ENCODE measurements around the gene CENPO. TPM values are rescaled to one million over a fixed set of nuclear protein-coding genes. Genes with fewer than 3 reads are reported as not detected.
"Not testable (repeated sequence)": the region's sequence is repeated elsewhere in the genome, so short reads cannot be mapped to it uniquely, and the experiment has no call there.

The CENPO gene
- polyA plus RNA-seq, 3 donors = 0.99 to 3.1 (median 2.5) TPM

GRCh38 chr2:24783641-24784040, 9.6 kb upstream of the CENPO start:
- WGBS, 3 donors = 87 to 89% (median 88%) methylated on average over 3 of the region's 3 CpGs
- H3K27ac ChIP-seq (ENCODE audit: low read depth, low read length) = no peak overlapping the region

DNA sequence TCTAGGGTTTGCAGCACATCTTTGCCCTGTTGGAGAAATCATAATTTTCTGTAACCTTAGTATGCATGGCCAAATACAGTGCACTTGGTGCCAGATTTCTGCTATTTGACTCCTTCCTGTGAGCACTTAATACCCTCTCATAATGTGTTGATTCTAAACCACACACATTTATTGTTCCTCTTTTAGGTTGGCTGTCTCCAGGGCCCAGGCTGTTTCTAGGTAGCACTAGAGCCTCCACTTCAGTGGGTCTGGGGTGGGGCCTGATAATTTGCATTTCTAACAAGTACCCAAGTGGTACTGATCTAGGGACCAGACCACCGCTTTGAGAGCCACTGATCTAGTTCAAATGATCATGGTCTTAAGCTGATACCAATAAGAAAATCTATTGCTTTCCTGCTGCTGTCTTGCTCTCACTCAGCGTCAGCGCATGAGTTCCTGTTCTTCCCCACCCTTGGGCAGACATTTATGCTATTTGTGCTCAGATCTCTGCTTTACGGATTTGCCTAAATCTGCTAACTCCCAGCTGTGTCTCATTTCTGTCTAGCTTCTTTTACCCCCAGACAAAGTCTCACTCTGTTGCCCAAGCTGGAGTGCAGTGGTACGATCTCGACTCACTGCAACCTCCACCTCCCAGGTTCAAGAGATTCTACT, 7.4 kb upstream of the CENPO start:
- H3K27ac ChIP-seq (ENCODE audit: low read depth, low read length) = no peak overlapping the region

GRCh38 chr2:24787532-24787931, 5.7 kb upstream of the CENPO start:
- no peak overlapping the region for H3K27ac ChIP-seq (ENCODE audit: low read depth, low read length)
- WGBS, 3 donors = 64 to 75% (median 70%) methylated on average over 2 of the region's 2 CpGs

More for the DNA sequence above, 7.4 kb upstream of the CENPO start:
- WGBS, 3 donors = 76 to 85% (median 81%) methylated on average over 6 of the region's 6 CpGs

DNA sequence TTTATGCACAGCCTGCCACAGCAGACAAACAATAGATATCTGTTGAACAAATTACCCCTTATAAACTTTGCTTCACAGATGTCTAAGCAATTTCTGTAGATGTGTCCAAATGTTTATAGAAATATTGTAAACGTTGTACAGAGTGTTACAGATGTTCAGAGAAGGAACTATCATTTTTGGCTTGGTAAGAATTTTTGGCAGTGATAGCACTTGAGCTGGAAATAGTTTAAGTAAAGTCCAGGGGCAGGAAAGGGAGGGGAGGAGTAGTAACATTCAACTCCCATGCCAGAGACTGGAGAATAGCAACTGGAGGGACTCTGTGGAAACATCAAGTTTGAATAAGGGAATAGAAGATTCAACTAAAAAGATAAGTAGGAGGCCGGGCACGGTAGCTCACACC, 4.4 kb upstream of the CENPO start:
- 66 to 75% (median 71%) methylated on average over 3 of the region's 3 CpGs for WGBS, 3 donors

GRCh38 chr2:24791452-24791851, 1.8 kb upstream of the CENPO start:
- 94 to 95% (median 95%) methylated on average over 5 of the region's 5 CpGs for WGBS, 3 donors

More for the DNA sequence above, 4.4 kb upstream of the CENPO start:
- no peak overlapping the region for H3K27ac ChIP-seq (ENCODE audit: low read depth, low read length)

GRCh38 chr2:24792542-24792873, 717 bp upstream of the CENPO start:
- WGBS, 3 donors = 2 to 4% (median 3%) methylated on average over 6 of the region's 6 CpGs
- H3K27ac ChIP-seq (ENCODE audit: low read depth, low read length) = no peak overlapping the region

More at GRCh38 chr2:24791452-24791851, 1.8 kb upstream of the CENPO start:
- H3K27ac ChIP-seq (ENCODE audit: low read depth, low read length) = no peak overlapping the region

- WGBS, 3 donors = 5 to 6% (median 6%) methylated on average over 14 of the region's 14 CpGs
- H3K27ac ChIP-seq (ENCODE audit: low read depth, low read length) = no peak overlapping the region
Observed at GRCh38 chr2:24793761-24794435, 673 bp downstream of the CENPO start.

DNA sequence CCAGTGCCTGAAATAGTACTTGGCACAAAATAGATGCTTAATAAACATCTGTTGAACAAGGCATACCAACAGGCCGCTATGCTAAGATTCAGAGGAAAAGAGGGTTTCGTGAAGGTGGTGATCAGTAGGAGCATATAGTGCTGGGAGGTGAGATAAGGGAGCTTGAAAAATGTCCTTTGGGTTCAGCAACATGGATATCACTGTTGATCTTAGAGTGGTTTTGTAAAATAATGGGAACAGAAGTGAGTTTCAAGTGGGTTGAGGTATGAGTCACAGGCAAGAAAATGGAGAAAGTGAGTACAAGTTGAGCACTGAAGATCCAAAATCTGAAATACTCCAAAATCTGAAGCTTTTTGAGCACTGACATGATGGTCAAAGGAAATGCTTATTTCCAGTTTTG, 4.4 kb downstream of the CENPO start:
- WGBS, 3 donors = 94 to 98% (median 95%) methylated on average over 2 of the region's 2 CpGs
- H3K27ac ChIP-seq (ENCODE audit: low read depth, low read length) = no peak overlapping the region

DNA sequence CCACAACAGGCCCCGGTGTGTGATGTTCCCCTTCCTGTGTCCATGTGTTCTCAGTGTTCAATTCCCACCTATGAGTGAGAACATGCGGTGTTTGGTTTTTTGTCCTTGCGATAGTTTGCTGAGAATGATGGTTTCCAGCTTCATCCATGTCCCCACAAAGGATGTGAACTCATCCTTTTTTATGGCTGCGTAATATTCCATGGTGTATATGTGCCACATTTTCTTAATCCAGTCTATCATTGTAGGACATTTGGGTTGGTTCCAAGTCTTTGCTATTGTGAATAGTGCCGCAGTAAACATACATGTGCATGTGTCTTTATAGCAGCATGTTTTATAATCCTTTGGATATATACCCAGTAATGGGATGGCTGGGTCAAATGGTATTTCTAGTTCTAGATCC, 7.3 kb downstream of the CENPO start:
- WGBS, 3 donors = 96 to 97% (median 97%) methylated on average over 3 of the region's 5 CpGs
- H3K27ac ChIP-seq (ENCODE audit: low read depth, low read length) = not testable (repeated sequence)

GRCh38 chr2:24805811-24806660, 12.8 kb downstream of the CENPO start:
- 93 to 97% (median 96%) methylated on average over 23 to 25 of the region's 25 CpGs for WGBS, 3 donors
- not testable (repeated sequence) for H3K27ac ChIP-seq (ENCODE audit: low read depth, low read length)

DNA sequence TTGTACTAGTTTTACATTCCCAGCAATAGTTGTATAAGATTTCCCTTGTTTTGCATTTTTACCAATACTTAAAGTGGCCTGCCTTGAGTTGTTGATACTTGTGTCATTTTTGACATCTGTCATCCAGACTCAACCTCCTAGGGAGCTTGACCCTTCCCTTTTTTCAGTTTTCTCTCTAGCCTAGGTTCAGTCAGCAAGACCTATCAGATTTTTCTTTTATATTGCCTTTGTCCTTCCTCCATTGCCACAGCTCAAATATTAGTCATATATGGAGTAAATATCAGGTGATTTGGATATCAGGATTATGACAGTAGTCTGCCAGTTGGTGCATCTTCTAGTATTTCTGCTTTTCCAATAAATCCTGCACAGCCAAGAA, 13.4 kb downstream of the CENPO start:
- no peak overlapping the region for H3K27ac ChIP-seq (ENCODE audit: low read depth, low read length)

- 85 to 92% (median 89%) methylated on average over 4 of the region's 4 CpGs for WGBS, 3 donors
Observed at GRCh38 chr2:24809316-24810007, 16.2 kb downstream of the CENPO start.

DNA sequence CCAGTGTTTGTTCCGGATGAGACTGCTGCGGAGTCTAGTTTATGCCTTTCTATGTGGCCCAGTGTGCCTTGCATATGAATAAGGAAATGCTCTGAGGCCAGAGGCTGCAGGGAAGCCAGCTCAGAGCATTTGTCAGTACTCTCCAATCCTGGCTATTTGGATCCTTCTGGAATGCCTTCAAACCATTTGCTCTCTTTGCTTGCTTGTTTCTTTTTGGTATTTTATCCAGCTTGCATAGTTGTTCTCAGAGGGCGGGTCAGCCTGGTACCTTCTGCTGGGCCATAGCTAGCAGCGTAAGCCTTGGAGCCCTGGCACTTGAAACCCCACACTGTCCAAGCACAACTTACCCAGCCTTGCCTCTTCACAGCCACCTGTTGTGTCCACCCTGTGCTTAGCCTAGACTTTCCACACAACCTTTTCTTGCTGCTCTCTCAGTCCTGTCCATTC, 20.5 kb downstream of the CENPO start:
- 95 to 98% (median 96%) methylated on average over 4 of the region's 4 CpGs for WGBS, 3 donors
- H3K27ac ChIP-seq (ENCODE audit: low read depth, low read length) = no peak overlapping the region

More at GRCh38 chr2:24809316-24810007, 16.2 kb downstream of the CENPO start:
- H3K27ac ChIP-seq (ENCODE audit: low read depth, low read length) = no peak overlapping the region

- no peak overlapping the region for H3K27ac ChIP-seq (ENCODE audit: low read depth, low read length)
- 86 to 95% (median 92%) methylated on average over 4 of the region's 4 CpGs for WGBS, 3 donors
Observed at GRCh38 chr2:24814516-24814915, 21.3 kb downstream of the CENPO start.

DNA sequence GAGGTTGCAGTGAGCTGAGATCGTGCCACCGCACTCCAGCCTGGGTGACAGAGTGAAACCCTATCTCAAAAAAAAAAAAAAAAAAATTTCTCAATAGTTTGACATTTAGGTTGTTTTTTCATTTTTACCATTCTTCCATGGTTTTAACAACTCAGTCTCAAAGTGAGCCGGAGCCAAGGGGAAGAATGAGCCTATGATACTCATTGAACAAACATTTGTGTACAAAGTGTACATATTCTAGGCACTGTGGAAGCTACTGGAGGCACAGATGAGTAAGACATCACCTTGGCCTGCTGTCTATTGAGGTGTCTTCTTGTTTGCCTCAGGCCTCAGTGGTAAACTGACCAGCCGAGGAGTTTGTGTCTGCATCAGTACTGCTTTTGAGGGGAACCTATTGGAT, 21.9 kb downstream of the CENPO start:
- WGBS, 3 donors = 97 to 99% (median 98%) methylated on average over 4 of the region's 4 CpGs
- no peak overlapping the region for H3K27ac ChIP-seq (ENCODE audit: low read depth, low read length)

GRCh38 chr2:24816404-24816803, 23.2 kb downstream of the CENPO start:
- WGBS, 3 donors = 86 to 96% (median 91%) methylated on average over 6 of the region's 6 CpGs
- H3K27ac ChIP-seq (ENCODE audit: low read depth, low read length) = no peak overlapping the region

DNA sequence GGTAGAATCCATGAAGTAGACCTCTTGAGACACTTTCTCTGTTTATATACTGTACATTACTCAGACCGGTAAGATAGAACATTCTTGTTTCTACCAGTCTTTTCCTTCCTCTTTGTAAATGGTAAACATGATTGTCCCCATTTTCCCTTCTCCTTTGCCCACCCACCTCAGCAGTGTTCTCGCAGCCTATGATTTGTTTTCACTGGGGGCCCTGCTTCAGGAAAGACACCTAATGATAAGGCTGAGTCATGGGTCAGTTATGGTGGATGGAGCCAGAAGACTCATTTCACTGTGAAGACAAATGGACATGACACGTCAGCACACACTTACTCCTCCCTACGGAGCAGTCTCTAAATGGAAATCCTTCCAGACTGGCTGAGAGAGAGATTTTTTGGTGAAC, 23.7 kb downstream of the CENPO start:
- H3K27ac ChIP-seq (ENCODE audit: low read depth, low read length) = no peak overlapping the region
- WGBS, 3 donors = 71 to 90% (median 71%) methylated on average over 4 of the region's 4 CpGs

DNA sequence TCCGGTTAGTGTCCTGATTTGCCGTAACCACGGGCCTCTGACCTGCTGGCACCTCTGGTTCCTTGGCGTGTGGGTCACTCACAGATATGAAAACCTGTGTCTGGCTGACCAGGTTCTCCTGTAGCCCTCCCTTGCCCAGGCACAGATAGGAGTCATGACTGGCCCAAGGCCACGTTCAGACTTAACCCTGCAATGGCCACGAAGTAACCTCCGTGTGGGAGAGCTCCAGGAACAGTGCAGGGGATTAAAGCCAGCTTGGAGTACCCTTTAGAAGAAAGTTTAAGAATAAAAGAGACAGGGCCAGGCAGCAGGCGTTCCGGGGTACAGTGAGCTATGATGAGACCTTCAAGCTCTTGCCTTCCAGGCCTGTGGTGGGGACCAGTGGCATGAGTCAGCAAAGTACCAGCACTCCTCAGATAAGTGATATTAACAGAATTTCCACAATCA, 25.5 kb downstream of the CENPO start:
- WGBS, 3 donors = 46 to 75% (median 71%) methylated on average over 9 of the region's 9 CpGs
- H3K27ac ChIP-seq (ENCODE audit: low read depth, low read length) = no peak overlapping the region

Measured in adipose tissue (tissue), 3 donors.